ENCODE results near the gene LRRC23.

GRCh38 chr12:6936636-6937480 lies 32.2 kb downstream of the LRRC23 start:
- TF ChIP-seq CTCF (IDR thresholded peaks at IDR 0.05) (no peak), POLR2A (IDR thresholded peaks at IDR 0.05) (peak in 1 of 2 donors; percentile 6)

Measured in thyroid gland (tissue), 4 donors.